ENCODE results near the gene ANKRD35.
A peak's percentile ranks its signal among the peaks of the same experiment; 100 is the strongest.

Gene ANKRD35

GRCh38 chr1:145892486-145893087 is 6.9 kb upstream of the ANKRD35 start:
- DNase-seq = no peak

- DNase-seq = peak; percentile 98
These were observed 6.2 kb upstream of the ANKRD35 start for GRCh38 chr1:145891587-145892485.

- peak; percentile 58 for DNase-seq
These were observed 5.5 kb upstream of the ANKRD35 start for GRCh38 chr1:145891143-145891542.

GRCh38 chr1:145889722-145890121 is 4.1 kb upstream of the ANKRD35 start:
- DNase-seq = no peak

- peak; percentile 36 for DNase-seq
These were observed 2.0 kb upstream of the ANKRD35 start for GRCh38 chr1:145887631-145888030.

GRCh38 chr1:145886816-145887215 is 1.1 kb upstream of the ANKRD35 start:
- DNase-seq = no peak

GRCh38 chr1:145886390-145886789 is 724 bp upstream of the ANKRD35 start:
- peak; percentile 33 for DNase-seq

GRCh38 chr1:145884675-145885074 is 991 bp downstream of the ANKRD35 start:
- DNase-seq = no peak

- peak; percentile 39 for DNase-seq
These were observed 5.9 kb downstream of the ANKRD35 start for GRCh38 chr1:145879775-145880174.

- no peak for DNase-seq
These were observed 6.9 kb downstream of the ANKRD35 start for GRCh38 chr1:145878724-145879123.

- DNase-seq = peak; percentile 19
These were observed 7.7 kb downstream of the ANKRD35 start for GRCh38 chr1:145877923-145878486.

GRCh38 chr1:145874646-145875045 is 11.0 kb downstream of the ANKRD35 start:
- no peak for DNase-seq

GRCh38 chr1:145871994-145872924 is 13.4 kb downstream of the ANKRD35 start:
- DNase-seq = no peak

- no peak for DNase-seq
These were observed 17.4 kb downstream of the ANKRD35 start for GRCh38 chr1:145868232-145868631.

- DNase-seq = no peak
These were observed 22.2 kb downstream of the ANKRD35 start for GRCh38 chr1:145863282-145864018.

- DNase-seq = peak; percentile 91
These were observed 26.1 kb downstream of the ANKRD35 start for GRCh38 chr1:145859491-145860023.

- DNase-seq = peak; percentile 95
These were observed 26.7 kb downstream of the ANKRD35 start, which contains the start of gene PIAS3 for GRCh38 chr1:145858901-145859490. Gene PIAS3, minus strand, starts transcription at chr1:145859081. Its CDS starts 91 bp downstream, at chr1:145858990.

- peak; percentile 66 for DNase-seq
These were observed 27.3 kb downstream of the ANKRD35 start for GRCh38 chr1:145858238-145858900.

GRCh38 chr1:145857170-145857569 is 28.5 kb downstream of the ANKRD35 start:
- no peak for DNase-seq

GRCh38 chr1:145855426-145855948 is 30.2 kb downstream of the ANKRD35 start:
- DNase-seq = no peak
